ENCODE results near the gene OTULIN. TPM values are rescaled to one million over a fixed set of nuclear protein-coding genes. Genes with fewer than 3 reads are reported as not detected.

OTULIN gene
- polyA plus RNA-seq, 1 of the 3 experiments (the other 2 are of a cell fraction), result 6.6 TPM

- Histone ChIP-seq H3K27me3 (ENCODE audit: insufficient read depth) (no peaks in the 10 kb centered on the region), H3K4me2 (peak overlapping the region; percentile 23; the same call in 1 of the 2 replicates), H3K9ac (peak overlapping the region; percentile 27; the same call in 1 of the 2 replicates), H3K79me2 (ENCODE audit: insufficient read depth) (no peaks in the 10 kb centered on the region), H3K4me1 (ENCODE audit: control insufficient read depth in 1 of 2, insufficient read depth in 2 of 2, low read depth in 1 of 2, low read length in 1 of 2) (peaks cover 0 to 25% of the 10 kb centered on the region in 2 experiments; a peak in 2 of 4 replicates), H2AFZ (ENCODE audit: low read depth) (peak overlapping the region; percentile 49; the same call in 1 of the 2 replicates), H3K4me3 (ENCODE audit: low read depth in 2 of 2, low read length in 1 of 2) (no peak overlapping the region), H3F3A (replicated peaks; ENCODE audit: insufficient read depth) (peaks cover 26% of the 10 kb centered on the region), H3K36me3 (replicated peaks in 1 of 2; ENCODE audit: control insufficient read depth in 1 of 2, insufficient read depth in 2 of 2, low read length in 1 of 2) (peaks cover 3 to 20% of the 10 kb centered on the region in 2 experiments), H3K9me2 (no peaks in the 10 kb centered on the region), H4K20me1 (ENCODE audit: insufficient read depth) (no peaks in the 10 kb centered on the region), H3K9me3 (no peaks in the 10 kb centered on the region), H3K27ac (ENCODE audit: low read depth in 2 of 2, low read length in 1 of 2) (peak overlapping the region in 1 of 2 experiments; percentile 73; a peak in 2 of 4 replicates)
- CTCF ChIA-PET, result interaction anchor here (2.6 kb wide), 1 partner anchor 12 kb away, joined by 16 read pairs; no protein-coding TSS in a partner anchor
- DNase-seq, result no peak
- 36% methylated on average over 3 of the region's 3 CpGs for WGBS (ENCODE audit: low lambda C conversion rate)
- POLR2A ChIA-PET, result no interaction called here
- TF ChIP-seq PBX3 (IDR thresholded peaks at IDR 0.05) (peak; percentile 53; the same call in 1 of the 2 replicates), FOSL2 (IDR thresholded peaks at IDR 0.05; ENCODE audit: borderline replicate concordance, low read depth) (peak; percentile 54; the same call in 1 of the 2 replicates), MAX (IDR thresholded peaks at IDR 0.05; ENCODE audit: low read depth) (no peak; the same call in 1 of the 2 replicates), SMC3 (IDR thresholded peaks at IDR 0.05; ENCODE audit: low read depth, low read length) (no peak), TCF12 (IDR thresholded peaks at IDR 0.05) (0 out of 2 replicates have a peak, but pooled peaks have one; percentile 9)
Measured at GRCh38 chr5:14739538-14739937, 75.0 kb downstream of the OTULIN start.

- CTCF ChIA-PET, result interaction anchor here (1.2 to 2.6 kb wide), 2 partner anchors 12 to 19 kb away, joined by 3 to 16 read pairs; no protein-coding TSS in a partner anchor
- no peaks in the 10 kb centered on the region for H3K9me3 ChIP-seq
- no peaks in the 10 kb centered on the region for H4K20me1 ChIP-seq (ENCODE audit: insufficient read depth)
- peak overlapping the region; percentile 49; the same call in 1 of the 2 replicates for H2AFZ ChIP-seq (ENCODE audit: low read depth)
- H3K4me1 ChIP-seq (ENCODE audit: control insufficient read depth in 1 of 2, insufficient read depth in 2 of 2, low read depth in 1 of 2, low read length in 1 of 2), result peaks cover 0 to 29% of the 10 kb centered on the region in 2 experiments; a peak in 3 of 4 replicates
- H3K27me3 ChIP-seq (ENCODE audit: insufficient read depth), result no peaks in the 10 kb centered on the region
- peaks cover 3 to 16% of the 10 kb centered on the region in 2 experiments for H3K36me3 ChIP-seq (replicated peaks in 1 of 2; ENCODE audit: control insufficient read depth in 1 of 2, insufficient read depth in 2 of 2, low read length in 1 of 2)
- peak overlapping the region; percentile 23; the same call in 1 of the 2 replicates for H3K4me2 ChIP-seq
- POLR2A ChIA-PET, result no interaction called here
- H3F3A ChIP-seq (replicated peaks; ENCODE audit: insufficient read depth), result peaks cover 26% of the 10 kb centered on the region
- peak overlapping the region; percentile 23; the same call in 1 of the 2 replicates for H3K9ac ChIP-seq
- 96% methylated on average over 5 of the region's 5 CpGs for WGBS (ENCODE audit: low lambda C conversion rate)
- peak overlapping the region in 1 of 2 experiments; percentile 73; a peak in 2 of 4 replicates for H3K27ac ChIP-seq (ENCODE audit: low read depth in 2 of 2, low read length in 1 of 2)
- H3K4me3 ChIP-seq (ENCODE audit: low read depth in 2 of 2, low read length in 1 of 2), result no peak overlapping the region
- TF ChIP-seq FOXM1 (IDR thresholded peaks at IDR 0.05; ENCODE audit: low read depth) (no peak), MAX (IDR thresholded peaks at IDR 0.05; ENCODE audit: low read depth) (no peak), EZH2phosphoT487 (IDR thresholded peaks at IDR 0.05; ENCODE audit: borderline replicate concordance, low read depth) (no peak), NFIC (IDR thresholded peaks at IDR 0.05; ENCODE audit: borderline replicate concordance) (no peak), NRF1 (IDR thresholded peaks at IDR 0.05; ENCODE audit: low read depth, low read length) (no peak), POLR2AphosphoS5 (IDR thresholded peaks at IDR 0.05; ENCODE audit: low read depth, low read length) (no peak), ELF1 (IDR thresholded peaks at IDR 0.05) (no peak), SIN3A (IDR thresholded peaks at IDR 0.05; ENCODE audit: borderline replicate concordance, low read depth, low read length) (no peak), USF1 (IDR thresholded peaks at IDR 0.05; ENCODE audit: borderline replicate concordance, low read depth) (no peak), RFX5 (IDR thresholded peaks at IDR 0.05; ENCODE audit: low read length) (no peak), FOXJ3 (CRISPR knock-in tag; IDR thresholded peaks at IDR 0.05) (no peak), FOSL2 (IDR thresholded peaks at IDR 0.05; ENCODE audit: borderline replicate concordance, low read depth) (no peak), PBX3 (IDR thresholded peaks at IDR 0.05) (no peak), RCOR1 (IDR thresholded peaks at IDR 0.05; ENCODE audit: low read length) (no peak)
- no peaks in the 10 kb centered on the region for H3K79me2 ChIP-seq (ENCODE audit: insufficient read depth)
- no peak for DNase-seq
- H3K9me2 ChIP-seq, result no peaks in the 10 kb centered on the region
Measured at GRCh38 chr5:14739981-14740380, 75.5 kb downstream of the OTULIN start.

Measured in SK-N-SH (cell line).